Raji (cell line): Measurements from ENCODE around the gene DHDH.

ENCODE experiments used
- POLR2A ChIP-seq: IDR thresholded peaks from 2 replicates; pipeline ENCODE4 v1.6.1; 2011; ENCODE audit warnings: low read depth, low read length, control low read depth; ENCODE audit not compliant: insufficient read depth

The DHDH gene

DNA sequence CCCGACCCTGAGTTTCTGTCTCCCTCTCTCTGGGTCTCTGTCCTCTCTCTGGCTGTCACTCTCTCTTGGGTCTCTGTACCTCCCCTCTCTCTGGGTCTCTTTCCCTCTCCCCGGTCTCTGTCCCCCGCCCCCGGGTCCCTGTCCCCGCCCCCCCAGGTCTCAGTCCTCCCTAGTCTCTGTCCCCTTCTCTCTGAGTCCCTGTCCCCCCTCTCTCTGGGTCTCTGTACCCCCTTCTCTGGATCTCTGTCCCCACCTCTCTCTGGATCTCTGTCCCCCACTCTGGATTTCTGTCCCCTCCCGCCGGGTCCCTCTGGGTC is 29.3 kb downstream of the DHDH start:
- no peak for TF ChIP-seq POLR2A

DNA sequence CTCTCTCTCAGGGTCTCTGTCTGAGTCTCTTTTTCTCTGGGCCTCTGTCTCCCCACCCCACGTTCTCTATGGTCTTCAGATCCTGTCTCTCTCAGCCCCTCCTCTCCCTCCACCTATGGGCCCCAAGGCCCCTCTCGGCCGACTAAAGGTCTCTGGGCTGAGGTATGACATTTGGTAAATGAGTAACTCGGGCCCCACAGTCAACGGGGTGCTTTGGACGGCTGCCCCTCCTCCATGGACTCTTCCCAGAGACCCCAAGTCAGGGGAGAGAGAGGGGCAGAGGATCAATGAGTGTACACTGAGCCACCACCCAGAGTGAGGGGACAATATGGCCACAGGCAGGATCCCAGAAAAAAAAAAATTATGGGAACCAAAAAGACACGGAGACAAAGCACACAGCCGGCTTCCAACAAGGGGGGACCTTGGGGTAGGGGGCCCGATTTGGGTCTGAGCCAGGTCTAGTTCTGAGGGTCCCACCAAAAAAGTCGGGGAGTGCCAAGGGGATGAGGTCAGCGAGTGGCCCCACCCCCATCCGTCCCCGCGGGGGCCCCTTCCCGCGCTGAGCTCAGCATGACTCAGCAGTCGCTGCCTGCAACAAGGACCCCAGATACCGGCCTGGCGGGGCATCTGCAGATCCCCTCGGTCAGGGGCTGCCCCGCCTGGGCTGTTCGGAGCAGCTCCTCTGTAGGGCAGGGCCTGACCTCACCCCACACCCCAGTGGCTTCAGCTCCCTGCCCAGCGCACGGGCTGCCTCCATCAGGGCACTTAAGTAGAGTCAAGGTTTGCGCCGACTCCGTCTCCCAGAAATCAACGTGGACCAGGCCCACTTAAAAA is 30.1 kb downstream of the DHDH start:
- TF ChIP-seq POLR2A: no peak

DNA sequence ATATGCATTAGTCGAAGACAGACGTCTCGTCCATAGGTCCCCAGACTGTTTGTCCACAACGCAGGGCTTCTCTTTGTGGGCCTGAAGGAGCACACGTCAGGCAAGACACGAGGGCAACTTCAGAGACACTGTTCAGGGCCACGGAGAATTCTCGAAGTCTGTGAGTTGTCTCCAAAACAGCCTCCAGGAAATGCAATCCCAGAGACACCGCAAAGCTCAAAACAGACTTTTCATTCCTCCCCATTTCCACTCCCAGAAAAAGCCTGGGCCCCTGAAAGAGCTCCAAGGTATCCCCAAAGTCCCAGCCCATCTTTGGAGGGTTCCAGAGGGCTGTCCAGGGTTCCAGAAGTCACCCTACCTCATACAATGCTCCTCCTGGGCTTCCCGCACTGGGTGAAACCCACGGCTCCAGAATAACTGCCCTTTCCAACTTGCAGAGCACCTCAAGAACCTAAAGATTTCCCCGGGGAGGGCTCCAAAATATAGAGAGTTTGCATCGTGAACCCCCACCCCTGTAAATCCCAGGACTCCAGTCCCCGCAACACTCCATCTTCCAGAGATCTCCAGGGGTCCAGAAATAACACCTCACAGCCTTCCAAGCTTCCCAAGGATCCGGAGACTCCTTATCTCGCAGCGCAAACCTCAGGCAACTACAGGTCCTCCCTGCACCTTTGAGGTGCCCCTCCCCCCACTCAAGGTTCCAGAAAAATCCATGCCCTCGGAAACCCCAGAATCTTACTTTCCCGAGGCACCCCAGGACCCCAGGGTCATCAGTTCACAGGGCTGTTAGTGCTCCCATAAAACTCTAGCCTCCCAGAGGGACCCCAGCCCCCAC is 30.9 kb downstream of the DHDH start:
- TF ChIP-seq POLR2A: no peak

DNA sequence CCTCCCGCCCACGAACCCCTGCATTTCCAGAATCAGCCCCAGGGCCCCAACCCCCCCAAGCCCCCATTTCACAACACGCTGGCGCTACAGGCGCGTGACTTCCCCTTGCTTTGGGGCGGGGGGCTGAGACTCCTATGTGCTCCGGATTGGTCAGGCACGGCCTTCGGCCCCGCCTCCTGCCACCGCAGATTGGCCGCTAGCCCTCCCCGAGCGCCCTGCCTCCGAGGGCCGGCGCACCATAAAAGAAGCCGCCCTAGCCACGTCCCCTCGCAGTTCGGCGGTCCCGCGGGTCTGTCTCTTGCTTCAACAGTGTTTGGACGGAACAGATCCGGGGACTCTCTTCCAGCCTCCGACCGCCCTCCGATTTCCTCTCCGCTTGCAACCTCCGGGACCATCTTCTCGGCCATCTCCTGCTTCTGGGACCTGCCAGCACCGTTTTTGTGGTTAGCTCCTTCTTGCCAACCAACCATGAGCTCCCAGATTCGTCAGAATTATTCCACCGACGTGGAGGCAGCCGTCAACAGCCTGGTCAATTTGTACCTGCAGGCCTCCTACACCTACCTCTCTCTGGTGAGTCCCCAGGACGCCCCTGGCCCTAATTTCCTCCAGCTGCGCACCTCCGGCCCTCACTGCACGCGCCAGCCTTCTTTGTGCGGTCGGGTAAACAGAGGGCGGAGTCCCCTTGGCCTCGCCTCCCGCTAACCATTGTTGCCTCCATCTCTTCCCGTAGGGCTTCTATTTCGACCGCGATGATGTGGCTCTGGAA is 31.7 kb downstream of the DHDH start, which contains the start of gene FTL:
TSS of gene FTL (plus strand) at position 270 of the 766 bp plus-strand sequence. CDS start at position 469, 199 bp downstream.
- peak; percentile 99 for TF ChIP-seq POLR2A

DNA sequence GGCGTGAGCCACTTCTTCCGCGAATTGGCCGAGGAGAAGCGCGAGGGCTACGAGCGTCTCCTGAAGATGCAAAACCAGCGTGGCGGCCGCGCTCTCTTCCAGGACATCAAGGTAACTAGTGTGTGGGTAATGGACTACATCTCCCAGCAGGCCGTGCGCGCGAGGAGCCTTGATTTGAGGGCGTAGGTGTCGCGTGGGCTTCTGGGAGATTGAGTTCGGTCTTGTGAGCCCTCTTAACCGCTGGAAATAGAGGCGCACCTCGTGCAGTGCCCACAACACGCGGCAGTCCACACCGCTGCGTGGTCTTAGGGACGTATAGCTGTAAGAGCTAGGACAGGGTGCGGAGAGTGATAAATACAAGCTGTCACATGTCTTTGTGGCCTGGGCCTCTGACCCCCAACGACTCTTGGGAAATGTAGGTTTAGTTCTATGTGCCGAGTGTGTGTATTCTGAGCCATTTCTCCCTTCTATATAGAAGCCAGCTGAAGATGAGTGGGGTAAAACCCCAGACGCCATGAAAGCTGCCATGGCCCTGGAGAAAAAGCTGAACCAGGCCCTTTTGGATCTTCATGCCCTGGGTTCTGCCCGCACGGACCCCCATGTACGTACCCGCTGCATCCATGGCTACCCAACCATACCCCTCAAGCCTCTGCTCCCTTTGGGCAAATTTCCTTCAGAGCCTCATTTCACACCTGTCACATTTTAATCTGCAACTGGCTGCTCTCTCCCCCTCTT is 32.5 kb downstream of the DHDH start:
- TF ChIP-seq POLR2A: no peak; the same call in 1 of the 2 replicates

DNA sequence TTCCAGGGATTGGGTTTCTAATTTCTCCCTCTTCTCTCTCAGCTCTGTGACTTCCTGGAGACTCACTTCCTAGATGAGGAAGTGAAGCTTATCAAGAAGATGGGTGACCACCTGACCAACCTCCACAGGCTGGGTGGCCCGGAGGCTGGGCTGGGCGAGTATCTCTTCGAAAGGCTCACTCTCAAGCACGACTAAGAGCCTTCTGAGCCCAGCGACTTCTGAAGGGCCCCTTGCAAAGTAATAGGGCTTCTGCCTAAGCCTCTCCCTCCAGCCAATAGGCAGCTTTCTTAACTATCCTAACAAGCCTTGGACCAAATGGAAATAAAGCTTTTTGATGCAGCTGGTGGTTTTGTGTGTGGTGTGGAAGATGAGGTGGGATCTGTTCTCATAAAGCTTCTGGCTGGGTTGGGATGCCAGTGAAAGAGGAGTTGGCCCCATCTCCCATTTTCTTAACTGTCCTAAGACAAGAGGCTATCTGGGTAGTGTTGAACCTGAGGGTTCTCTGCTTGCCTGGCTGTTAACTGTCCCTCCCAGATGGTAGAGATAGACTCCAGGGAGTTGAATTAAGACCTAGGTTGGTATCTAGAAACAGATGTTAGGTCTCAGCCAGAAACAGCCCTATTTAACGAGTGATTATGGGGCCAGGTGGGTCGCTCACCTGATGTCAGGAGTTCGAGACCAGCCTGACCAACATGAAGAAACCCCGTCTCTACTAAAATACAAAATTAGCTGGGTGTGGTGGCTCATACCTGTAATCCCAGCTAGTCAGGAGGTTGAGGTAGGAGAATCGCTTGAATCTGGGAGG is 33.2 kb downstream of the DHDH start:
- TF ChIP-seq POLR2A: no peak

DNA sequence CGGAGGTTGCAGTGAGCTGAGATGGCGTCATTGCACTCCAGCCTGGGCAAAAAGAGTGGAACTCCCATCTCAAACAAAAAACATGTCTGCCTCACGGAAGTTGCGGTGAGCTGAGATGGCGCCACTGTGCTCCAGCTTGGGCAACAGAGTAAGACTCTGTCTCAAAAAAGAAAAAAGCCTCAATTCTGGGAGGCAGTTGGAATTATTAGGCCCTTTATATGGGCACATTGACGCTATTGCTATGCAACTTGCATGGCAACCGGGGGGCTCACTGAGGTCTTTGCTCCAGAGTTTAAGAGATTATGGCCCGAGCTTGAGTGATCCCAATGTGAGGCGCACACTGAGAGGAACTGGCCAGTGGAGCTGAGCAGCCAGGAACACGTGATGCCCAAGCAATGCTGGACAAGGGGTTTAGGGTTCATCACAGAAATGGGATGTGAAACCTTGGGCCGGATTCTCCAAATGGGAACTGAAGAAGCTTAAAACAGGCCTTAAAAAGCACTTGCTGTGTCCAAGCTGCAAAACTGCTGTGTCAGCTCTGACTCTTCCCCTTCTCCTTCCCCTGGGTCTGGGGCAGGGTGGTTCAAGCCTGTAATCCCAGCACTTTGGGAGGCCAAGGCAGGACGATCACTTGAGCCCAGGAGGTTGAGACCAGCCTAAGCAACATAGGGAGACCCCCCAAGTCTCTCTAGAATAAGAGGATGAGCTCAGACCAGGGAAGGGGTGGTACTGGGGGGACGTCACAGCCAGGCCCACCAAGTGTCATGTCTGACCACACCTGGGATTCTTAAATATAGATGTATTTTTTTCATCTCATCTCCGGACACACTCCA is 34.1 kb downstream of the DHDH start:
- TF ChIP-seq POLR2A: peak; percentile 34; the same call in 1 of the 2 replicates

DNA sequence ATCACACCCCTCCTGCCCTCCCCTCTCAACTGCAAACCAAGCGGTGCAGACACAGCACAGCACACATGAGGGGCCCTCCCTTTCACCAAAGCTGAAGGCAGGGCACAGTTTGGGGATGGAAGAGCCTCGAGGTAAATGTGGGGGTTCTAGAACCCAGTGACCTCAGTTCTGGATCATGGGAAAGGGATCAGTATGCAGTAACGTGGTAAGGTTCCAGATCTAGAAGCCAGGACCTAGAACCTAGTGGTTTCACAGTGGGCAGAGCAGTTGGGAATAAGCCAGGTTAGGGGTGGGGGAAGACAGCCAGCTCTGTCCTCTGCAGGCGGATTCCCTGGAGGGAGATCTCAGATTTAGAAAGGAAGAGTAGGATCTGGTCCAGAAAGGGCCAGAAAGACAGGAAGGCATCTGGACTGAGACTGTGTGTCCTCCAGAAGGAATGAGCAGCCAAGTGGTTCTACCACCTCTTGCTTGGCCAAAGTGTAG is 34.7 kb downstream of the DHDH start:
- no peak for TF ChIP-seq POLR2A

DNA sequence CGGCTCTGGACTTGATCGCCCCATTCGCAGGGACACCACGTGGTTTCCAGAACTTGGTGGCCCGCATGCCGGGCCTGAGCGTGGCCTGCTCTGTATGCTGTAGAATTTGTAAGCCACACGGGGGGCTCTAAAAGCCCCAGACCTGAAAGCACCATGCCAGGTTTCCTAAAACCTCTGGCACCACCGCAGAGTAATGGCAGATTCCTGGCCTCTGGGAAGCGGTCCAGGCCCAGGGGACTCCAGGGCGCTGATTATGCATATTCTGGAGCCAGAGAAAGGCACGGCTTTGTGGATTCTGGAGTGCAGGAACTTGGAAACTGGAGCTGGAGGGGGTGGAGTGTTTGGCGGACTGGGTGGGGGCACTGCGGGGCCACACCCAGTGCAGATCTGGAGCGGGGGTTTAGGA is 35.3 kb downstream of the DHDH start:
- no peak for TF ChIP-seq POLR2A

DNA sequence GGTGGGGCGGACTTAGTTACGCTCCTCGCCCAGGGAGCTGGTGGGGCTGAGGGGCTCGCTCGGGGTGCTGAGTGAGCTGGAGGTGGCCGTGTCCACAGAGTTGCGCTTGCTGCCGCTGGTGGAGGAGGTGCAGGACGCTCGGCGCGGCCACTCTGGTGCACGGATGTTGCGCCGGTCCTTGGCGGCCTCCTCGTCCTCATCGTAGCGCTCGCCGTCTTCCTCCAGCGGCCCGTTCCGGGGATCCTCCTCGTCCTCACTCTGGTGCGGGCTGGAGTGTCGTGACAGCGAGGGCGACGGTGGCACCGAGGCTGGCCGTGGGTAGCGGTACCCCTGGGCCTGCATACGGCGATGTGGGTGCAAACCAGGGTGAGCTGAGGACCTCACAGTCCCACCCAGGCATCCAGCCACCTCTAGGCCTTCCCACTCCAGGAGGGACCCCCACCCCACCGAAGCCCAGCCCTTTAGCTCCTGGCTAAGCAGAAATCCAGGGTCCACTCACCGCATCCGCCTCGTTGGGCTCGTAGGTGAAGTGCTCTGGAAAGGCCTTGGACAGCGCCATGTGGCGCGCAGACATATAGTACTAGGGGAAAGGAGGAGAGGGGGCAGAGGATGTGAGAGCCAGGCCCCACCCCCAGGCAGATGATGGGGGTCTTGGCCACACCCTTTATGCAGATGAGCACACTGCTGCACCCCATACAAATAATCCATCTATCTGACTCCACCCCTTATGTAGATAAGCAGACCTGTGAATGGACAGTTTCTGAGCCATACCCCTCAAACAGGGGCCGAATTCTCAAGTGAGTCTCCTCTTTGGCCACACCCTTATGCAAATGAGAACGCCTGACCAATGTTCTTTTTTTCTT is 36.0 kb downstream of the DHDH start:
- TF ChIP-seq POLR2A: no peak

DNA sequence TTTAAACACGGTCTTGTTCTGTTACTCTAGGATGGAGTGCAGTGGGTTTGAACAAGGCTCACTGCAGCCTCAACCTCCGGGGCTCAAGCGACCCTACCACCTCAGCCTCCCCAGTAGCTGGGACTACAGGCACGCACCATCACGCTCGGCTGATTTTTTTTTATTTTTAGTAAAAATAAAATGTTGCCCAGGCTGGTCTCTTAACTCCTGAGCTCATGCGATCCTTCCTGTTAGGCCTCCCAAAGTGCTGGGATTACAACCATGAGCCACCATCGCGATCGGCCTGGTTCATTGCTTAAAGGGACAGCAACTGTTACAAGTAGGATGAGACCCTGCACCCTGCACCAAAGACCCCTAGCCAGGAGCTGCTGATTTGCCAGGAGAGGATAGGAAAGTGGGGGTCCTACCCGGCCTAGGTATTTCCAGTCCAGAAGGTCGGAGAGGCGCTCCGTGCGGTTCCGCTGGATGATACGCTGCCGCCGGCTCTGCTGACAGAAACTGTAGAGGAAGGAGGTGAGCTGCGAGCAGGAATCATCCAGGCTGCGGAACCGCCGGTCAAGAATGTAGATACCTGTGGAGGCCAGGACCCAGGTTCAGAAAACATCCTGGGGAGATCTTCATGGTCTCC is 36.8 kb downstream of the DHDH start:
- no peak for TF ChIP-seq POLR2A
